Limb (tissue), 2 donors: Measurements from ENCODE around the gene TMC8.
"Not testable (repeated sequence)": the region's sequence is repeated elsewhere in the genome, so short reads cannot be mapped to it uniquely, and the experiment has no call there.

Source experiments
- DNase-seq, 2 donors: peaks; one replicate each; pipeline ENCODE4 v3.0.0-alpha.2; 2016; ENCODE audit errors: extremely low spot score in 2 of 2

The TMC8 gene

GRCh38 chr17:78130437-78131101, at the start of gene TMC8:
TMC8 (plus strand) TSS chr17:78130771; CDS start chr17:78131589, 818 bp downstream.
- peak in 1 of 2 donors; percentile 38 for DNase-seq

- DNase-seq, result no peak
These were observed 49.0 kb upstream of the TMC8 start for GRCh38 chr17:78081551-78081950.

- not testable (repeated sequence) for DNase-seq
These were observed 48.2 kb upstream of the TMC8 start for GRCh38 chr17:78082355-78082872.

GRCh38 chr17:78082988-78083387, 47.6 kb upstream of the TMC8 start:
- no peak for DNase-seq

GRCh38 chr17:78086740-78087139, 43.8 kb upstream of the TMC8 start:
- no peak for DNase-seq

- no peak for DNase-seq
These were observed 42.0 kb upstream of the TMC8 start for GRCh38 chr17:78088529-78088928.

GRCh38 chr17:78089576-78090281, 40.8 kb upstream of the TMC8 start:
- DNase-seq, result no peak

- no peak for DNase-seq
These were observed 37.7 kb upstream of the TMC8 start for GRCh38 chr17:78092794-78093324.

GRCh38 chr17:78095035-78095434, 35.5 kb upstream of the TMC8 start:
- no peak for DNase-seq

- DNase-seq, result no peak
These were observed 34.5 kb upstream of the TMC8 start for GRCh38 chr17:78096093-78096492.

- DNase-seq, result no peak
These were observed 29.5 kb upstream of the TMC8 start for GRCh38 chr17:78101112-78101511.

- no peak for DNase-seq
These were observed 29.0 kb upstream of the TMC8 start for GRCh38 chr17:78101542-78101941.

GRCh38 chr17:78103311-78103710, 27.3 kb upstream of the TMC8 start:
- DNase-seq, result no peak

GRCh38 chr17:78104540-78104941, 26.0 kb upstream of the TMC8 start:
- no peak for DNase-seq

- DNase-seq, result no peak
These were observed 25.5 kb upstream of the TMC8 start for GRCh38 chr17:78105101-78105500.

GRCh38 chr17:78105551-78105950, 25.0 kb upstream of the TMC8 start:
- DNase-seq, result no peak

- DNase-seq, result no peak
These were observed 24.4 kb upstream of the TMC8 start for GRCh38 chr17:78106211-78106610.

GRCh38 chr17:78107457-78107856, 23.1 kb upstream of the TMC8 start:
- no peak for DNase-seq

GRCh38 chr17:78107976-78108725, 22.4 kb upstream of the TMC8 start:
- DNase-seq, result no peak

GRCh38 chr17:78108726-78109488, 21.7 kb upstream of the TMC8 start:
- no peak for DNase-seq

GRCh38 chr17:78109489-78109761, 21.1 kb upstream of the TMC8 start:
- no peak for DNase-seq
